Measurements from ENCODE around the gene LMCD1.

Gene LMCD1

DNA sequence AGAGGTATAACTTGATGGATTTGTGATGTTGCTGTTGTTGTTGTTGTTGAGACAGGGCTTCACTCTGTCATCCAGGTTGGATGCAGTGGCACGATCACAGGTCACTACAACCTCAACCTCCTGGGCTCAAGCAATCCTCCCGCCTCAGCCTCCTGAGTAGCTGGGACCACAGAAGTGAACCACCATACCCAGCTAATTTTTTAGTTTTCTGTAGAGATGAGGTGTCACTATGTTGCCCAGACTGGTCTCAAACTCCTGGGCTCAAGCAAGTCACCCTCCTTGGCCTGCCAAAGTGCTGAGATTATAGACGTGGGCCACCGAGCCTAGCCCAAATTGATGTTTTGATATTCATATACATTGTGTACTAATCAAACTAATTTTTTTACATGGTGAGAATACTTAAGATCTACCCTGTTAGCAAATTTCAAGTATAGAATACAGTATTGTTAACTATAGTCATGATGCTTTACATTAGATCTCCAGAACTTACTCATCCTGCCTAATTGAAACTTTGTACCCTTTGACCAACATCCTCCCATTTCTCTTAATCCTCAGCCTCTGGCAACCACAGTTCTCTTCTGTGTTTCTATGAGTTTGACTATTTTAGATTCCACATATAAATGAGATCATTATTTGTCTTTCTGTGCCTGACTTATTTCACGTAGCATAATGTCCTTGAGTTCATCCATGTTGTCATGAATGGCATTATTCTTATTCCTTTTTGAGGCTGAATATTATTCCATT is 23.2 kb downstream of the LMCD1 start:
- Histone ChIP-seq H2BK12ac (ENCODE audit: low read length in 2 of 2) (peak overlapping the region in 1 of 2 experiments; percentile 18), H3K36me3 (ENCODE audit: control insufficient read depth in 1 of 2, insufficient read depth in 2 of 2, low read depth in 1 of 2, low read length in 2 of 2) (peaks cover 14 to 18% of the 10 kb centered on the region in 2 experiments), H4K91ac (ENCODE audit: low read length) (no peak overlapping the region), H3K27ac (ENCODE audit: low read length, poor library complexity, severe bottlenecking) (no peak overlapping the region), H3K18ac (ENCODE audit: low read depth in 1 of 2, low read length in 2 of 2) (no peak overlapping the region), H4K8ac (ENCODE audit: low read length) (no peak overlapping the region), H3K9ac (ENCODE audit: low read length) (no peak overlapping the region), H2BK5ac (ENCODE audit: low read depth, low read length, poor library complexity, severe bottlenecking) (no peak overlapping the region), H2AK5ac (ENCODE audit: low read length, severe bottlenecking) (no peak overlapping the region), H3K4me3 (ENCODE audit: insufficient read depth in 1 of 2, low read depth in 1 of 2, low read length in 2 of 2) (no peak overlapping the region), H3K27me3 (ENCODE audit: control insufficient read depth in 1 of 2, insufficient read depth in 1 of 2, low read length in 2 of 2) (no peaks in the 10 kb centered on the region), H2AFZ (ENCODE audit: low read depth, low read length) (no peak overlapping the region), H3K79me1 (replicated peaks; ENCODE audit: low read length, poor library complexity, severe bottlenecking) (peaks cover 26% of the 10 kb centered on the region), H3K4ac (ENCODE audit: low read depth in 1 of 2, low read length in 2 of 2) (no peak overlapping the region), H3K9me3 (ENCODE audit: control insufficient read depth, low read length) (no peaks in the 10 kb centered on the region), H3K4me2 (ENCODE audit: low read length, poor library complexity, severe bottlenecking) (no peak overlapping the region), H3K23ac (ENCODE audit: low read length in 2 of 2) (no peak overlapping the region), H2BK120ac (ENCODE audit: low read depth, low read length) (no peak overlapping the region), H3K14ac (ENCODE audit: low read length in 2 of 2) (no peak overlapping the region), H2BK15ac (ENCODE audit: low read depth, poor library complexity, severe bottlenecking) (peak overlapping the region; percentile 39), H3K4me1 (ENCODE audit: control insufficient read depth, insufficient read depth, low read depth, low read length) (peaks cover 7% of the 10 kb centered on the region)
- DNase-seq: no peak
- 100% methylated on average over 2 of the region's 5 CpGs for WGBS

DNA sequence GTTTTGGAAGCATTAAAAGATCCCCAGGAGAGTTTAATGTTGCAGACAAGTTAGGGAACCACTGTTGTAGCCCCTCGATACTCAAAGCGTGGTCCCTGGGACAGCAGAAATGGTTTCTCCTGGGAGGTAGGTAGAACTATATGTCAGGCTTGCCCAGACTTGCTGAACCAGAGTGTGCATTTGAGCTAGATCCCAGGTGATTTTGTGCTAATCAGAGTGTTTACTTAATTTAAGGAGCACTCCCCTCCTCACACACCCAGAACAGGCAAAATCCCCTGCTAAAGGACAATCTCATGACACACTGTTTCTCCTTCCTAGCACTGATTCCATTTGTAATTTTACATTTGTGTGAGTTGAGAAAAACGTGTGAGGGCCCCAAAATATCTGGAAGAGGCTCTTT is 24.3 kb downstream of the LMCD1 start:
- no peak overlapping the region for H3K14ac ChIP-seq (ENCODE audit: low read length in 2 of 2)
- H3K36me3 ChIP-seq (ENCODE audit: control insufficient read depth in 1 of 2, insufficient read depth in 2 of 2, low read depth in 1 of 2, low read length in 2 of 2): peaks cover 16 to 18% of the 10 kb centered on the region in 2 experiments

DNA sequence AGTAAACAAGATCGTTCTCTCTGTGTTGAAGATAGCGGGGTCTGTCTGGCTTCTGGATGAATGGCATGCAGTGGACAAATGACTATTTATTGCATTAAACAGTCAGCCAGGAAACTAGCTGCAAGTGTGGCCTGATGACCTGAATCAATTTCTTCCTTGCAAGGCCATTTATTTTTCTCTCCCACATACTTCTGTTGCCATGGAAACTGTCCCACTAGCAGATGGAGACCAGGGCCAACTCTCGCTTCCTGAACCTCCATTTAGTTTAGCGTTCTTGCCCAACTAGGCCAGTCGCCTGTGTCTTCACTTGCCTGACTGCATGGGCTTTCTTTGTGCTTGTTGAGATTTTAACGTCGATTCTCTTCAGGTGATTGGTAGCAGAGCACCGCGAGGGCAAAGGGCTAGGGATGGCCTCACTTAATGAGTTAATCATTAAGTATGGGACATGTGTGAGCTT is 27.6 kb downstream of the LMCD1 start:
- 27% methylated on average over 9 of the region's 9 CpGs for WGBS
- Histone ChIP-seq H4K8ac (ENCODE audit: low read length) (peak overlapping the region; percentile 12), H2AK5ac (ENCODE audit: low read length, severe bottlenecking) (peak overlapping the region; percentile 4), H2BK5ac (ENCODE audit: low read depth, low read length, poor library complexity, severe bottlenecking) (peak overlapping the region; percentile 14), H3K4me3 (ENCODE audit: insufficient read depth in 1 of 2, low read depth in 1 of 2, low read length in 2 of 2) (no peak overlapping the region), H3K36me3 (ENCODE audit: control insufficient read depth in 1 of 2, insufficient read depth in 2 of 2, low read depth in 1 of 2, low read length in 2 of 2) (peaks cover 5 to 15% of the 10 kb centered on the region in 2 experiments), H3K27ac (ENCODE audit: low read length, poor library complexity, severe bottlenecking) (peak overlapping the region; percentile 84), H3K4ac (ENCODE audit: low read depth in 1 of 2, low read length in 2 of 2) (no peak overlapping the region), H3K4me1 (ENCODE audit: control insufficient read depth, insufficient read depth, low read depth, low read length) (peaks cover 20% of the 10 kb centered on the region), H2BK120ac (ENCODE audit: low read depth, low read length) (peak overlapping the region; percentile 71), H3K9ac (ENCODE audit: low read length) (peak overlapping the region; percentile 66), H3K23ac (ENCODE audit: low read length in 2 of 2) (no peak overlapping the region), H3K18ac (ENCODE audit: low read depth in 1 of 2, low read length in 2 of 2) (peak overlapping the region in 1 of 2 experiments; percentile 52), H3K14ac (ENCODE audit: low read length in 2 of 2) (no peak overlapping the region), H2BK12ac (ENCODE audit: low read length in 2 of 2) (no peak overlapping the region), H3K27me3 (ENCODE audit: control insufficient read depth in 1 of 2, insufficient read depth in 1 of 2, low read length in 2 of 2) (no peaks in the 10 kb centered on the region), H2BK15ac (ENCODE audit: low read depth, poor library complexity, severe bottlenecking) (no peak overlapping the region), H3K9me3 (ENCODE audit: control insufficient read depth, low read length) (no peaks in the 10 kb centered on the region), H3K4me2 (ENCODE audit: low read length, poor library complexity, severe bottlenecking) (no peak overlapping the region), H4K91ac (ENCODE audit: low read length) (no peak overlapping the region), H3K79me1 (replicated peaks; ENCODE audit: low read length, poor library complexity, severe bottlenecking) (peaks cover 18% of the 10 kb centered on the region), H2AFZ (ENCODE audit: low read depth, low read length) (no peak overlapping the region)
- DNase-seq: peak; percentile 95

More for the DNA sequence above, 24.3 kb downstream of the LMCD1 start:
- no peak overlapping the region for H3K27ac ChIP-seq (ENCODE audit: low read length, poor library complexity, severe bottlenecking)
- no peak overlapping the region for H2BK120ac ChIP-seq (ENCODE audit: low read depth, low read length)
- H3K79me1 ChIP-seq (replicated peaks; ENCODE audit: low read length, poor library complexity, severe bottlenecking): peaks cover 23% of the 10 kb centered on the region
- H4K8ac ChIP-seq (ENCODE audit: low read length): no peak overlapping the region
- H3K4me1 ChIP-seq (ENCODE audit: control insufficient read depth, insufficient read depth, low read depth, low read length): peaks cover 12% of the 10 kb centered on the region
- no peak overlapping the region for H4K91ac ChIP-seq (ENCODE audit: low read length)
- H2AK5ac ChIP-seq (ENCODE audit: low read length, severe bottlenecking): no peak overlapping the region
- DNase-seq: no peak
- no peak overlapping the region for H2BK12ac ChIP-seq (ENCODE audit: low read length in 2 of 2)
- 100% methylated on average over 2 of the region's 3 CpGs for WGBS
- H3K23ac ChIP-seq (ENCODE audit: low read length in 2 of 2): no peak overlapping the region
- no peak overlapping the region for H2BK5ac ChIP-seq (ENCODE audit: low read depth, low read length, poor library complexity, severe bottlenecking)
- no peak overlapping the region for H3K4me3 ChIP-seq (ENCODE audit: insufficient read depth in 1 of 2, low read depth in 1 of 2, low read length in 2 of 2)
- H3K18ac ChIP-seq (ENCODE audit: low read depth in 1 of 2, low read length in 2 of 2): no peak overlapping the region
- no peak overlapping the region for H2BK15ac ChIP-seq (ENCODE audit: low read depth, poor library complexity, severe bottlenecking)
- no peak overlapping the region for H2AFZ ChIP-seq (ENCODE audit: low read depth, low read length)
- no peak overlapping the region for H3K4me2 ChIP-seq (ENCODE audit: low read length, poor library complexity, severe bottlenecking)
- no peaks in the 10 kb centered on the region for H3K27me3 ChIP-seq (ENCODE audit: control insufficient read depth in 1 of 2, insufficient read depth in 1 of 2, low read length in 2 of 2)
- H3K4ac ChIP-seq (ENCODE audit: low read depth in 1 of 2, low read length in 2 of 2): no peak overlapping the region
- H3K9me3 ChIP-seq (ENCODE audit: control insufficient read depth, low read length): no peaks in the 10 kb centered on the region
- no peak overlapping the region for H3K9ac ChIP-seq (ENCODE audit: low read length)

DNA sequence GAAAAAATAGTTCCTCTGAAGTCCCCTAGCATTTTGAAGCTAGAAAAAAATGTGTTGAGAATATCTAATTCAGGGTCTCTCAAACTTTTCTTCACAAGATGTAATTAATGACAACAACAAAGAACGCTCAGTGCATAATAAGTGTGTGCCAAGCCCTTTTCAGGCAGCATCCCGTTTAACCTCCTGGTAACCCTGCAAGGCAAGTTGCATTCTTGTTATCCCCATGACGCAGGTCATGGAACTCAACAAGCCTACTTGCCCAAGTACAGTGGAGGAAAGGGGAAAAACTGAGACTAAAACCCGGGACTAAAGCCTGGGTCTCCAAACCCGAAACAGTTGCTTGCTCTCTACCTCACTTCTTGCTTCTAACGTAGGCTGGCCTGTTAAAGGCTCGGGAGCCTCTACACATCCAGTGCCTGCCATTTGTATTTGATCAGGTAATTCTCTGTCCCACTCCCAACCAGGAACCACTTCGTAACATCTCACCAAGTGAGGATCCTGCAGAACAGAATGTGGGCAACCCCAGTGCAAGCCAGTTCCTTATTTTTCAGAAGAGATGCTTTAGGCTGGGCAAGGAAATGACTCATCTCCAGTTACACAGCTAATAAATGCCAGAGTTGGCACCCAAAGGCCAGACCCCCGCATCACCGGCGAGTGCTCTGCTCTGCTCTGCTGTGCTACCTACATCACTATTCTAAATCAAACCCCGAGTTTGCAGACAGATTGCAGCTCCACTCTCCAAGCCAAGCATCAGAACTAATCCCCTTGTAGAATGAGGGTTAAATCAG is 28.3 kb downstream of the LMCD1 start:
- H2AFZ ChIP-seq (ENCODE audit: low read depth, low read length): no peak overlapping the region
- DNase-seq: peak; percentile 41
- no peak overlapping the region for H3K14ac ChIP-seq (ENCODE audit: low read length in 2 of 2)
- peak overlapping the region; percentile 81 to 94 for H2BK12ac ChIP-seq (ENCODE audit: low read length in 2 of 2)
- H3K79me1 ChIP-seq (replicated peaks; ENCODE audit: low read length, poor library complexity, severe bottlenecking): peaks cover 17% of the 10 kb centered on the region
- no peak overlapping the region for H3K4me3 ChIP-seq (ENCODE audit: insufficient read depth in 1 of 2, low read depth in 1 of 2, low read length in 2 of 2)
- H3K18ac ChIP-seq (ENCODE audit: low read depth in 1 of 2, low read length in 2 of 2): peak overlapping the region; percentile 56 to 87
- peaks cover 20% of the 10 kb centered on the region for H3K4me1 ChIP-seq (ENCODE audit: control insufficient read depth, insufficient read depth, low read depth, low read length)
- peak overlapping the region; percentile 89 for H2AK5ac ChIP-seq (ENCODE audit: low read length, severe bottlenecking)
- peak overlapping the region in 1 of 2 experiments; percentile 94 for H3K23ac ChIP-seq (ENCODE audit: low read length in 2 of 2)
- H3K9me3 ChIP-seq (ENCODE audit: control insufficient read depth, low read length): no peaks in the 10 kb centered on the region
- no peak overlapping the region for H2BK5ac ChIP-seq (ENCODE audit: low read depth, low read length, poor library complexity, severe bottlenecking)
- peak overlapping the region; percentile 66 for H3K9ac ChIP-seq (ENCODE audit: low read length)
- peak overlapping the region; percentile 80 for H3K27ac ChIP-seq (ENCODE audit: low read length, poor library complexity, severe bottlenecking)
- H4K91ac ChIP-seq (ENCODE audit: low read length): no peak overlapping the region
- WGBS: 69% methylated on average over 12 of the region's 12 CpGs
- H3K36me3 ChIP-seq (ENCODE audit: control insufficient read depth in 1 of 2, insufficient read depth in 2 of 2, low read depth in 1 of 2, low read length in 2 of 2): peaks cover 8 to 12% of the 10 kb centered on the region in 2 experiments
- H3K4me2 ChIP-seq (ENCODE audit: low read length, poor library complexity, severe bottlenecking): no peak overlapping the region
- H4K8ac ChIP-seq (ENCODE audit: low read length): peak overlapping the region; percentile 10
- H3K27me3 ChIP-seq (ENCODE audit: control insufficient read depth in 1 of 2, insufficient read depth in 1 of 2, low read length in 2 of 2): no peaks in the 10 kb centered on the region
- H2BK15ac ChIP-seq (ENCODE audit: low read depth, poor library complexity, severe bottlenecking): no peak overlapping the region
- H3K4ac ChIP-seq (ENCODE audit: low read depth in 1 of 2, low read length in 2 of 2): peak overlapping the region in 1 of 2 experiments; percentile 44
- H2BK120ac ChIP-seq (ENCODE audit: low read depth, low read length): no peak overlapping the region

All from mesenchymal stem cell (in vitro differentiated cells and primary cell).